Renal cortex interstitium (tissue), 11 donors: ENCODE results near the gene RNF220. TPM values are rescaled to one million over a fixed set of nuclear protein-coding genes. Genes with fewer than 3 reads are reported as not detected.

Source experiments
- DNase-seq, 11 donors: peaks; one replicate each; pipeline ENCODE4 v3.0.0-alpha.2; 2013; ENCODE audit warnings: low read depth in 9 of 11, low spot score in 4 of 11; ENCODE audit errors: extremely low read depth in 1 of 11
- polyA plus RNA-seq, 3 donors: library from polyadenylated mRNA; unstranded; fragments of 120-200 nt; gene quantifications; one replicate each; pipeline ENCODE4 v1.2.1, GENCODE V29; 2013; ENCODE audit not compliant: insufficient read length in 3 of 3

The RNF220 gene
- polyA plus RNA-seq, 3 donors = 94.1 to 103 (median 102) TPM

DNA sequence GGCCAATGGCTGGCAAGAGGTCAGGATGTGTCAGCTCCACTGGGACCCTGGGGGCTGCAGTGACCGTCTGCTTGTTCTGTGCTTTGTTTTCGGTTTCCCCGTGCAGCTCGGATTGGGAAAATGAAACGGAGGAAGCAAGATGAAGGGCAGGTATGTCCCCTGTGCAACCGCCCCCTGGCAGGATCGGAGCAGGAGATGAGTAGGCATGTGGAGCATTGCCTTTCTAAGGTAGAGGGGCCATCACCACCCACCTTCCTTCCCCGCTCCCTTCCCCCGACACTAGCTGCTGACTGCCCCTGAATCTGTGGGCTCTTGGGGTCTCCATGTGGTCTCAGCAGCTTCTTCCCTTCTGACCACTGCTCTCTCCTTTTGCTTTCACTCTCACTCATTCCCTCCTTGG lies 230.4 kb downstream of the RNF220 start:
- DNase-seq = no peak

DNA sequence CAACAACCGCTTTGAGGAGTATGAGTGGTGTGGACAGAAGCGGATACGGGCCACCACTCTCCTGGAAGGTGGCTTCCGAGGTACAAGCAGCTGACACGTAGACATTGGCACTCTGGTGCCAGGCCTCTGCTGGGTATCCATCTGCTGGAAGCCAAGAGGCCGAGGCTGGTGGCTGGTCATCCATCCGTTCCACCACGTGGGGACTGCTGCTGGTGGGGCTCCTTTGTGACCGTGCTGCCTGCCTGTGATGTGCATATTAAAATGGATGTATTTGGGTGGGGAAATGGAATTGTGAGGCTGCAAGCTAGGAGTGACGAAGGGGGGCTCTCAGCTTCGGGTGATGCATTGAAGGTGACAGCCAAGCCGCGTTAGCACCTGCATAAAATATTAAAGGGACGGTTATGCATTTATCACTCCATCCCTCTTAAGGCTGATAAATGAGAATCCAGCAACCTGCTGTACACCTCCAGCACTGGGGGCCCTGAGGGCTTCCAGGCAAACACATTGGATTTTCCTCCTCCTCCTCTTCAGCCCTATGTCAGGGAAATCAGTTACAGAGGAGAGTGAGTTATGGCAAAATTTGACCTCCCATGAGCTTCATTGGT lies 231.1 kb downstream of the RNF220 start:
- no peak for DNase-seq

DNA sequence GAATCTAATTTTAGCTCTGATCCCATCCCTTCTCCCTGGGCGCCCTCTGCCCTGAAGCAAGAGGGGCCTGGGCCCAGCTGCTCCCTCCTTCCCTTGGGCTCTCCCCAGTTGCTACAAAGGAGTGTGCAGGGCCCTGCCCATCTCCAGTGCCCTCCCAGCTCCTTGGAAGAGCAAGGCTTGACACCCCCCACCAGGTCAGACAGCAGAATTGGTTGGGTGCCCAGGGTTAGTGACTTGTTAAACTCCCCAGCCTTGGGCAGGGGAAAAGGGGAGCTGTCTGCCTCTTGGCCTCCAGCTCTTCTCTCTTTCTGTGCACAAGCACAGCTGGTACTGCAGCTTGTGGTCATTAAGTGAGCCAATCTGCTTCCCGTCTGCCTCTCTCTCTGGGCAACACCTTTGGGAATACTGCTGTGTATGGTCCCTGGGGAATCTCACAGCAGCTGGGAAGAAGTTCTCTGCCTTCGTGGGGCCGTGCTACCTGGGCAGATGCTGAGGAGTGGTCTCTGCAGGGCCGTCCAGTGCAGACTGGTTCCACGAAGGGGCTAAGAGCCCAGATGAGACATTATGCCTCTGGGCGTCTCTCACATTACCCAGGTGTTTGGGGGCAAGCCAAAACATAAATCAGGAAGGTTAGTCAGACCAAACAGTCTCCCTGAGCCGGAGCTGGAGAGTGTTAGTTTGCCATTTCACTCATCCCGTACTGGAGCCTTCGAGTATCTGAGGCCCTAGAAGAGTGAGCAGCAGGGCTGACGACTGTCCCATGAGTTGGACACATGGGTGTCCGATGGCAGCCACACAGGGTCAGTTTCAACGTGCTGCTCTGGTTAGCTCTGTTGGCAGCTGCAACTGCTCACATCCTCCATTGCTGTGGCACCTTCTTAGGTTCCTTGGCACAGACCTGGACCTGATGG lies 231.9 kb downstream of the RNF220 start:
- no peak for DNase-seq

DNA sequence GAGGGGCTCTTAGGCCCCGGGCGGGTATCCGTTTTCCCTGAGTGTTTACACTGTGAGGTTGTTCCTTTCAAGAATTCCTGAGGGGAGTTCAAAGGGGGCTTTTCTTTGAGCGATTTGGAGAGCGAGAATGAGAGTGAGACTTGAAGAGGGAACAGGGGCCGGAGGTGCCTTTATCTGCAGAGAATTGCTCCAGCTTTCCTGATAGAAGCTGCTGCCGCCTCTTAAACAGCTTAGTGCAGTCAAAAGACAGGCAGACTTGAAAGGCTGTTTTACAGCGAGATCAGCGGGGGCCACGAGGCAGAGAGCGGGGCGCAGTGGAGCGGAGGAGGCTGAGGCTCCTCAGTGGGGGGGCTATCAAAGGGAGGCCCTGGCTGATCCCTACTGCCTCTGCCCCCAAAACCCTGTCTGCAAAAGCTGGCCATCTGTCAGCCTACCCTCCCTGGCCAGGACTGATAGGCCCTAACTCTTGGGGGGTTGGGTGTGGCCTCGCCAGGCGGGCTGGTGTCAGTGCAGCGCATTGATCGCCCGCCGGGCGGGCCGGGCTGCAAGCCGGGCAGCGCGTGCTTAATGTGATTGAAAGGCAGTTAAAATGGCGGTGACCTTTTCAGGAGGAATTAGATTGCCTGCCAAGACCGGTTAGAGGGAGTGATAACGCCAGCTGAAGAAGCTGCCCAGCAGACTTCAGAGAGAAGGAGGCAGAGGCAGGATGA lies 232.8 kb downstream of the RNF220 start:
- no peak for DNase-seq

DNA sequence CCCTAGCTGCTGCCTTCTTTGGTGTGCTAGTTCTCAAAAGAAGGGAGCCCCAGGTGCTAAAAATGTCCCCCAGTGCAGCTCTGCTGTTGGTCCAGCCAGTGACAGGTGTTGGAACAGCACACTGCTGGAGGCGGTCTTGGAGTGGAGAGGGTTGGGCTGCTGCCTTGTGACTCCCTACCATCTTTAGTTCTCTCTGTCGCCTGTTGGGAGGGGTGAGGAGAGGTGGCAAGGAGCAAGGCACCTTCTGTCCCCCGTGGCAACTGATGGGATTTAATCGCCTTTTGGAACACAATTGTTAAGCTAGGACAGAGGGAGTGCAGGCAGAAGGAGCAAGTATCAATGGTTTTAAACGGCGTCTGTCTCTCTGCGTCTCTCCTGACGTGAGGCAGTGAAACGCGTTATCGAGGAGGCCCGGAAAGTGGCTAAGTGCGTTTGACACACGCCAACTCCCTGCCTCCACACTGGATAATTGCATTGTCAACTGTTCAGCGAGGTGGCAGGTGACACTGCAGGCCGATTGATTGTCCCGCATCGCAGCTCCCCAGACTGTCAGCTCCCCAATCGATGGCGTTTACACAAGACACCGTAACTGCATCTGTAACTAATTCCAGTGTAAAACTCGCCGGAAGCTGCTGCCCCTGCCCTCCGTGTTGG lies 235.3 kb downstream of the RNF220 start:
- no peak for DNase-seq

GRCh38 chr1:44641126-44642102 lies 236.4 kb downstream of the RNF220 start:
- no peak for DNase-seq

DNA sequence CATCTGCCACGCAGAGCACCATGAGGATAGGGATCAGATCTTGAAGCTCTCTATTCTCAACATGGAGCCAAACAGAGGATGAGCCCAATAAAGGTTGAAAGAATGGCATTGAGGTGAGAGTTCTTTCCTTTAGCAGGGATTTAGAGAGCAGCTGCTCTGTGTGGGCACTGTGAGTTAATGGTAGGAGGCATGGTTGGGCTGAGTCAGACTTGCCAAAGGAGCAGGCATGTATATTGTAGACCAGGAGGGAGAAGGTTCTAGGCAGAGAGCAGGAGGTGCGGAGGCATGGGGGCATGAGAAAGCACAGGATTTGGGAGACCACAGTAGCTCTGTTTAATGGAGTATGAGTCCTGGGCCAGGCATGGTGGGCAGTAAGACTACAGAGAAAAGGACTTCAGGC lies 237.2 kb downstream of the RNF220 start:
- DNase-seq = no peak

DNA sequence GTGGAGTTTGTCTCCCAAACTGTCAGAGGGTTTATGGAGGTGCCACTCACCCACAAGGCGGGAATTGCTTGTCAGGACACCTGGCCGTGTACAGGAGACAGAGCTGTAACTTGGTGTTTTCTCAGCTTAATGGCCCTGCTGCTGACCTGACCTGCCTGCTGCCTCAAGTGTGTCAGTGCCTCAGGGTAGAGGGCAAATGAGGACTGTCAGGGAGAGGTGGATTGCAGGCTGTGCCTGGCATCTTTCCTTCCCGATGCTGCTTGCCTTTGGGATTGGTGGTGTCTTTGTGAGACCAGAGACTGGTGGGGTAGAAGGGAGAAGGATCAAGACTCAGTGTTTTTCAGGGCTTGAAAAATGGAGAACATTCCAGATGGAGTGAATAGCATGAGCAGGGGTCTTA lies 237.9 kb downstream of the RNF220 start:
- DNase-seq = no peak

DNA sequence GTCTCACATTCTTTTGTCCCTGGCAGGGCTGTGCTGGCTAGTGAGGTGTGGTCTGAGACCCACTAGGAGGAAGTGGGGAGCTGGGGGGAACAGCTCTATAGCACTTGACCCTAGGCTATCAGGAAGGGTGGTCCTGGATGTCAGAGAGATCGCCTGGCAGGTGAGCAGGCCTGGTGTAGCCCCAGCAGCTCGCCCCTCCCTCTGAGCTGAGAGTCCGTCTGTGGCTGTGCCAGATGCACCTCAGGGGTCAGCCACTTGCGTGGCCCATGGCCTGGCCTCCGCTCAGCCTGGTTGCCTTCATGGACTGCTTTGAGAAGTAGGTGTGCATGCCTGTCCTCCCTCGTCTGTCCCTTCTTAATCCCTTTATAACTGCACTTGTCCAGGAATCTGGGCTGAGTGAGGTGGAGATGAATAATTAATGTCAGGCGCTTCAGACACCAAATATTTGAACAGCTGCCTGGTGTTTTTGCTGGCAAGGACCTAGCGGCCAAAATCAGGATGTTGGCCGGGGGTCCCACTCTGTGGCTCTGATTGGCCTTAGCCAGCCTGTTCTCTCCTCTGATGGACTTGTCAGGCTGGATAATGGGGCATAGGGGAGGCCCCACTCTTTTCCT lies 238.8 kb downstream of the RNF220 start:
- no peak for DNase-seq

GRCh38 chr1:44644806-44645205 lies 239.8 kb downstream of the RNF220 start:
- DNase-seq = no peak

GRCh38 chr1:44645476-44646244 lies 240.6 kb downstream of the RNF220 start:
- no peak for DNase-seq

- DNase-seq = no peak
These were observed 241.4 kb downstream of the RNF220 start for GRCh38 chr1:44646261-44647110.

- DNase-seq = no peak
These were observed 242.8 kb downstream of the RNF220 start for GRCh38 chr1:44647896-44648295.

- DNase-seq = no peak
These were observed 243.6 kb downstream of the RNF220 start for GRCh38 chr1:44648529-44649250.

DNA sequence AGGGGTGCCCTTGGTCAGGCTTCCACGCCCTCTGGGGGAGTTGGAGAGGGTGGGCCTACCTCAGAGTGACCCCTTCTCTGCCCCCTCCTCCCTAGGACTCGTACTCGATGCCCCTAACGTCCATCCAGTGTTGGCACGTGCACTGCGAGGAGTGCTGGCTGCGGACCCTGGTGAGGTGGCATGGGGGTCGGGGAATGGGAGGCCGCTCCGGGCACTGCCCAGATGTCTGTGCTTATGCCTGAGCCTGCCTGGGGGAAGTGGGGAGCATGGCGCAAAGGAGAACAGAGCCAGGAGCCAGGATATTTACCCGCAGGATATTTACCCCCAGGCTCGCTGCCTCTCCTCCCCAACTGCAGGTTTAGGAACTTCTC lies 244.7 kb downstream of the RNF220 start:
- no peak for DNase-seq
